ENCODE data around the gene G6PC1.

Gene G6PC1

GRCh38 chr17:42950044-42950783 is 49.6 kb downstream of the G6PC1 start:
- DNase-seq = no peak

Measured in CD4-positive, alpha-beta T cell treated with Interleukin-17A for 1 hour (primary cell).